NAMALWA (cell line): Measurements from ENCODE around the gene KRTAP23-1.
A peak's percentile ranks its signal among the peaks of the same experiment; 100 is the strongest.

Experiments
- DNase-seq: peaks from one replicate; pipeline ENCODE4 v3.0.0-alpha.2; 2015; ENCODE audit warnings: low spot score

The KRTAP23-1 gene, protein sequence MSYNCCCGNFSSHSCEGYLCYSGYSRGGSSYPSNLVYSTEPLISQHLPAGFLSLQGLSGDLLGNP

DNA sequence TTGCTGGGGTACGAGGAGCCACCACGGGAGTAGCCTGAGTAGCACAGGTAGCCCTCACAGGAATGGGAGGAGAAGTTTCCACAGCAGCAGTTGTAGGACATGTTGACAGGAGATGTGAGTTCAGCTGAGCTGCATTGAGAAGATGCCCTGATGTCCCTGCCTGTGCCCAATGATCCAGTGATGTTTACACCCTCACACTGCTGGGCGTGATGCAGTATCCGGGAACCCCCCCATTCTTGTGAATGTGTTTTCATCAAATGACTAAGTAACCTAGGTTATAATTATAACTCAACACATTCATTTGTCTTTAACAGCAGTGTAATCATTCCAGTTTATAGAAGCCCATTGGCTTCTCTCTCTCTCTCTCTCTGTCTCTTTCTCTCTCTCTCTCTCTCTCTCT lies at the start of gene KRTAP23-1:
KRTAP23-1 (minus strand) TSS at position 101 of the 400 bp plus-strand sequence; CDS start at position 101, 0 bp downstream.
- DNase-seq: no peak

DNA sequence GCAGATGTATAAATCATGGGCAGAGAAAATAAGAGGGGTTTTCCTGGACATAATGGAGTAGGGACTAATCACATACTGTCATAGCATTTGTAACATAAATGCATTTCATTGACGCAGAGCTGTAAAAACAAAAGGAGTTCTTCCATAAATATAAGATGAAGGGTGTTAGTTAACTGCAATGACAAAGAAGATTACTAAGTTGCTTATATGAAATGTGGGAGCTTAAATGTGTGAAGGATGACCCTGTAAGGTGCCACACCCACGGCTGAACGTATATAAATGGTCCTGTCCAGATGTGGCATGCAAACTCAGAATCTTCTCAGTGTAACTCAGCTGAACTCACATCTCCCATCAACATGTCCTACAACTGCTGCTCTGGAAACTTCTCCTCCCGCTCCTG lies 47.3 kb upstream of the KRTAP23-1 start, which contains the start of gene KRTAP13-1:
KRTAP13-1 (plus strand) TSS at position 301 of the 400 bp plus-strand sequence; CDS start at position 357, 56 bp downstream.
- no peak for DNase-seq

DNA sequence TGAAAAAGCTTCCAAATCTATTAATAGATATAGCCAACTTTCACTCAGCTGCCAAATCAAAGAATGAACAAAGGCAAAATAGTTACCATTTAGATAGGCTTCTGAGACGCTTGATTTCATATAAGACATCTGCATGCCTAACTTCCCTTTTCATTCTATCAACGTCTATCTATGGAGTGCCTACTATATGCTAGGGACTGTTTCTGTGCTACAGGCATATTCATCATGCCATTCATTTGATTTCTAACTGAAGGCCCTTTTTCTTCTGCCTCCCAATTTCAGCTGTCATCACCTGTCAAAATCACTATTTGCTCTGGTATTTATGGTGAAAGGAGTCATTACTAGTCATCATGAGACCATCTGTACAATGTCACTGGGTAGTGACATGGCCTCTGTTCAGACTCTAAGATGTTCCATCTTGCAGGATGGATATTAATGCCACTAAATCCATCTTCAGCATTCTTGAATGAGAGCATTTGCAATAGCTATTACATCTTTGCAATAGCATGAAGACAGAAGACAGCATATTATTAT lies 43.2 kb upstream of the KRTAP23-1 start:
- no peak for DNase-seq

DNA sequence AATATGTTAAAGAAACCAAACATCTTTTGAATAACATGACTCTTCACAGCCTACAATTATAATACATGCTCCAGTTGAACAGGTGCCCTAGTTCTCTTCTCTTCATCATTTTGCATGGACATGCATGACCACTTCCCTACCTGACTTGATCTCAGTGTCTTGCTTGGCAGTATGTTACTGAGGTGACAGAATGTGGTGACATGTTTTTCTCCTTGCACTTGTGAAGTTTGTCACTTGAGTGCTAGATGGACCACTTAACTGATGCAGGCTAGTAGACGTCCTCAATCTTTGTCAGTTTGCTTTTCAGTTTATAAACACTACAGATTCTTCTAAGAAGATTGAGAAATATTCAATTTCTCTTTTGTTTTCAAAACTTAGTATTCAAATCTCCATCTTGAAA lies 33.8 kb upstream of the KRTAP23-1 start:
- no peak for DNase-seq

DNA sequence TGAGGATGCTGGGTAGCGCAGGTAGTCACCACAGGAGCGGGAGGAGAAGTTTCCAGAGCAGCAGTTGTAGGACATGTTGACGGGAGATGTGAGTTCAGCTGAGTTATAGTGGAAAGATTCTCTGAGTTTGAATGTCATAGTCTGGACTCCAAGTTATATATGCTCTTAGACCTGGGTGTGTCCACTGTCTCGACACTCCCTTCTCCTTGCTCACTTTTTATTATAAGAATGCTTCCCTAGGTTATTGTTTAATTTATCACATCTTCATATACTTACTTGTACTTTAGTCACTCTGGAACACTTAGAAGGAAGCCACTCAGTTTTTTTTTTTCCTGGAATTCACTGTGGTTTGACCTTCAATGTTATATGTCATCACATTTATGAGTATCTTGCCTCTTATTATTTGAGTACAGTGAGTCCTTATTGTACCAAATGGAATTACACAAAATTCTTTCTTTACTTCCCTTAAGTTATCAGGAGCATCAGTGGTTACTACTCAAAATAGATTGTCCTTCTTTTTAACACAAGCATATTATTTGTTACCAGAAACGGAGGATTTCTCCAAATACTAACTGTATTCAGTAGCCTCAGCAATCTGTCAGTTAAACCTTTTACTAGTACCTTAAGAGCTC lies 23.8 kb upstream of the KRTAP23-1 start, which contains the start of gene KRTAP13-2:
KRTAP13-2 (minus strand) TSS at position 133 of the 632 bp plus-strand sequence; CDS start at position 75, 58 bp downstream.
- DNase-seq: no peak

DNA sequence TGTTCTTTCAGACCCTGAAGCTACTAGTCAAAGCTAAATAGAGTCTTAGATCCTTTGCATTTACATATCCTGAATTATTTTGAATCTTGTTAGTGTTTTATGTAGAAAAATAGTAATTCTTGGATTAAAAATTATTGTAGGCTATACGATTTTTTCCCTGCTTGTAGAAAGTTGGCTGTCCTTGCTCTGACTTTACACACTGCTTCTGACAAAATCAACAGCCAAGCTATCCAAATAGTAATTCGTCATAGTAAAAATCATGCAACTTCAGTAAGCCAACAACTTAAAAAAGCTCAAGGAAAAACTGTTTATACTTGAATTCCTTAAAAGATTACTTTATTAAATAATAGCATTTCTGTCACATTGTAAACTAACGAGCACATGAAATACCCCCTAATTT lies 7.5 kb upstream of the KRTAP23-1 start:
- DNase-seq: no peak

DNA sequence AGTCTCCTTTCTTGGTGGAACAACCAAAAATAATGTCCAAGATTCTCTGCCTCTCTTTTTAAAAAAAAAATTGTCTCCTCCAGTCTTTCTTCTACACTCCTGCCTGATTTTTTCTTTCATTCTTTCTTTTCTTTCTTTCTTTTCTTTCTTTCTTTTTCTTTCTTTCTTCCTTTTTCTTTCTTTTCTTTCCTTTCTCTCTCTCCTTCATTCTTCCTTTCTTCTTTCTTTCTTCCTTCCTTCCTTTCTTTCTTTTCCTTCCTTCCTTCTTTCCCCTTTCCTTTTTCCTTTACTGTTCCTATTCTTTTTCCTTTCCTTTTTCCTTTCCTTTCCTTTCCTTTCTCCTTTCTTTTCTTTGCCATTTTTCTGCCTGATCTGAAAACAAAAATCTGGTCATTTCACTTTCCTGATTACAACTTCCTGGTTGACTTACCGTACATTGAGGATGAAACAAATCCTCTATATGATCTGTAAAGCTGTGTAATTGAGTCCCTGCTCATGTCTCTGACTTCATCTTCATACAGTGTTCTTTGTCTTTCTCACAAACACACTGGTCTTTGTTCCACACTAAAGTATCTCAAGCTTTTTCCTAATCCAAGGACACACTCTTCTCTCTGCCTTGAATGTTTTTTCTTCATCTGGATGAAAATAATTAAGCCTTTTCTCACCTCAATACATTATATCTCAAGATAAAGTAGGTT lies 6.1 kb upstream of the KRTAP23-1 start:
- no peak for DNase-seq

DNA sequence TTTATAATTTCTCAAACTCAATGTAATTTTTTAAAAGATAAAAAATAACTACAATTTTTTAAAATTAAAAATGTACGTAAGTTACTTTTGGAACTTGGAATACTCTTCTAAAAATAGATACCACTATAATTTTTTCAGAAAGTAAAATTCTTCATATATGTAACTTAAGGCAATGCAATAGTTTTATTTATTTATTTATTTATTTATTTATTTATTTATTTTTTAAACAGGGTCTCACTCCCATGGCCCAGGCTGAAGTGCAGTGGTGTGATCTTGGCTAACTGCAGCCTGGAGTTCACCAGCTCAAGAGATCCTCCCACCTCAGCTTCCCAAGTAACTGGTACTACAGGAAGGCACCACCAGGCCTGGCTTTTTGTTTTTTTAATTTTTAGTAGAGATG lies 3.1 kb upstream of the KRTAP23-1 start:
- DNase-seq: no peak

DNA sequence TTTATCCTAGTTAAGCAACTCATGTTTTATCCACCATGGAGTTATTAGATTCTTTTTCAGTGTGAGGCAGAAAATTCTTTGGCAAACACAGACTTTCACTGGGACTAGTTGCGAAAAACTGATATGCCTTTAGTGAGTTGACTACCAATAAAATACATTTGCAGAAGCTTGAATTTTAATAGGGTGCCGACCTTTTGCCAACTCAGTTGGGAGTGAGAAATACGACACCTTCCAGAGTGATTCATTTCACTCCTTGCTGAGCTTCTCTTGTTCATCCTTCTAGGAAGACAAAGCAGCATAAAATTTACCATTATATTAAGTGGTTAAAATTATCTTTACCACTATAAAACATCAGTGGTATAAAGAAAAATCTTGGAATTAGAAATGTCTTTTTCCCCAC lies 1.2 kb upstream of the KRTAP23-1 start:
- DNase-seq: no peak

DNA sequence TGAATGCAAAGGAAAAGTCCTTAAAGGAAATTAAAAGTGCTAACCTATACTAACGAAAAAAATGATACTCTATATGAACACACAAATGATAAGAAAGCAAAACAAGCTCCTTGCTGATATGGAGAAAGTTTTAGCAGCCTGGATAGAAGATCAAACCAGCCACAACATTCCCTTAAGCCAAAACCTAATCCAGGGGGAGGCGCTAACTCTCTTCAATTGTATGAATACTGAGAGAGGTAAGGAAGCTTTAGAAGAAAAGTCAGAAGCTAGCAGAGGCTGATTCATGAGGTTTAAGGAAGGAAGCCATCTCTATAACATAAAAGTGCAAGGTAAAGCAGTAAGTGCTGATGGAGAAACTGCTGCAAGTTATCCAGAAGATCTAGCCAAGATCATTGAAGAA lies 3.4 kb downstream of the KRTAP23-1 start:
- DNase-seq: no peak

DNA sequence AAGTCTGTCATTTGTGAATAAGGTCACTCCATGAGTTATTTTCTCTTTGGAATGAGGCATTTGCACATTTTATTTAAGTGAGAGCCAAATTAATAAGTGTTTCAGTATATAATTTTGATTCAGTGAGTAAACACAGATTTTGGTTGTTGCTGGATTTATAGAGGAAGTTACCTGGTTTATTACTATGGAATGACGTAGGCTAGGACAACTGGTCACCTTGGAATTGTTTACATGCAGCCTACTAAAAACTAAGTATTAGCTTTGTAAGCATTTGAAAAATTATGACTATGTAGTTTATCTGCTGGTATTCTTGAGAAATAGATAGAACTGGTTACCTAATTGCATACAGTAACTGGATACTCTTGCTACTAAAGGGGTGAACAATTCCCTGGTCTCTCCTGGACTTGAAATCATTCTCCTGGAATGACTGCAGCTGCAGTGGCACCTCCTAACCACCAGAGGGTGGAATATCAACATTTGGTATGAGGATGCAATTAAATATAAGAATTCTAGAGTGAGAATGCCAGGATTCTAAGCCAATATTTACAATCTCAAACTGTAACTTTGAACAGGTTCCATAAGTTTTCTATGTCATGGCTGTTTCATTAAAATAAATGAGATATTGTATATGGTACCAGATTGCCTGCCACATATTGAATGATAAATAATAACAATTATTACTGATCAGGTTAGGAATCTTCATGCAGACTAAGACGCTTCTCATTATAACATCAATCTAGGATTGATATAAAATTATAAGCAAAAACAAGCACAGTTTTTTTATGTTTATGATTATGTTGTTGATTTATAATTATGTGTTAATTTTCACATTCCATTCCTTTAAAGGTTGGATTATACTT lies 7.5 kb downstream of the KRTAP23-1 start:
- peak; percentile 51 for DNase-seq

DNA sequence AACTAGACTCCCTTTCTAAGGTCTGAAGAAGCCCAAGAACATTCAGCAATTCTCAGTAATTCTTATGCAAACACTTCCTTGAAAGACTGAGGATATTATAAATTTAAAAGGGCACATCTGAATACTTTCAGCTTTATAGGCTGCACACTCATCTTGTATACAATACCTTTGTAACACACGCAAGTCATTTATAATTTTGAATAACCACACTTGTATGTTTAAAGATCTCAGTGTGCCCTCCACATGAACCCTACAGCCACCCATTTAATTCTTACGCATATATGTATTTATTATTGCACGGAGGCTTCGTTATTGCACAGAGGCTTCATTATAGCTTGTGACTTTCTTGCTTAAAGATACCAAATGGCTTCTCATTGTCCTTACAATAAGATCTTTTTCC lies 9.7 kb downstream of the KRTAP23-1 start:
- no peak for DNase-seq

DNA sequence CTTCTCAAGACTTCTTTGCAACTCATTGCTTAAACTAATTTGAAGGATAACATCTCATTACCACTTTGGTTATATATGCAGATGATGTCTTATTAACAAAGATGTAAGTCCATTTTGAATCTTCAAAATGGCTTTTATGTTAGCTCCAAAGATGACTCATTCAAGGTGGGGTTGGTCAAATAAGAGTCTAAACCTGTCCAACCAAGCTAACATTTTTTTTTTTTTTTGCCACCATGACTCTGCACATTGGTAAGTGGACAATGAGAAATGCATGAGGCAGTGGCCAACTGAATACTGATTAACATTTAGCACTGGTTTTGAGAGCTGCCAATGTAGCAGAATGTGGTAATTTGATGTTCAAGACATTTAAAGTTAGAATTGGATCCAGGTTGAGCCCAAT lies 10.6 kb downstream of the KRTAP23-1 start:
- no peak for DNase-seq

DNA sequence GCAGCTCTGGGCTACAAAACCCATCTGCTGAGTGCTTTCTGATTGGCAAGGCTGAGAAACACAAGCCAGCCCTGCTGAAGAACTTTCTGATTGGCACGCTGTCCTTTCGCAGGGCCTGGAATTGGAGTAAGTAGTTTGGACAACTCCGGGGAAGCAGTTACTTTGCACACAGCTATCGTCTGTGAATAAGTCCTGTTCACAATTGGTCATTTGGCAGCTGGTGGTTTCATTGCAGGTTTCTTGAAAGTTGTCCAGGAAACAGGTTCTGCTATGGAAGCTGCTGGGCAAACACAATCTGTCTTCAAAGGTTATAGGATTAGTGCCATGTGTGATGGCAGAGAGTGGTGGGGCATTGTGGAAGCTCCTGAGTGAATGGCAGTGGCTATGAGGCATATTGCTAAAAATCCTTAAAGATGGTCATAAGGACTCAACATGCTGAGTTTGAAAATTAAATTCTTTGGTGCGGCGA lies 11.1 kb downstream of the KRTAP23-1 start, which contains the start of gene KRTAP27-1:
KRTAP27-1 (minus strand) TSS at position 419 of the 469 bp plus-strand sequence; CDS start at position 393, 26 bp downstream.
- DNase-seq: no peak

DNA sequence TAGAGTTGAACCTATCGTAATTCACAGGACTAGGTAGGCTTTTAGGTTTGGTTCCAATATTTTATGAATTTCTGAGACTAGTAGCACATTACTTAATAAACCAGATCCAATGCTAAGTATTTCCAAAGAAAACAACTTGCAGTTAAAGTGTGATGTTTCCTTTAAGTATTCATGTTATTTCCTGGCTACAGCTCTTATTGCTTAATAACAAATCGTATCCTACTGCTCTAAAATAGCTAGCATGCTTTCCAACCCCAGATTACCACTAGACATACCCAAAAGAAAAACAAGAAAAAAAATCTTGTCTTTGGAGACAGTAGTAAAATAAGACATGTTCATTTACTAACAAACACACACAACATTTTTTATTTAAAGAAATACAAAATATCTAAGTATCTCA lies 11.8 kb downstream of the KRTAP23-1 start:
- DNase-seq: no peak

DNA sequence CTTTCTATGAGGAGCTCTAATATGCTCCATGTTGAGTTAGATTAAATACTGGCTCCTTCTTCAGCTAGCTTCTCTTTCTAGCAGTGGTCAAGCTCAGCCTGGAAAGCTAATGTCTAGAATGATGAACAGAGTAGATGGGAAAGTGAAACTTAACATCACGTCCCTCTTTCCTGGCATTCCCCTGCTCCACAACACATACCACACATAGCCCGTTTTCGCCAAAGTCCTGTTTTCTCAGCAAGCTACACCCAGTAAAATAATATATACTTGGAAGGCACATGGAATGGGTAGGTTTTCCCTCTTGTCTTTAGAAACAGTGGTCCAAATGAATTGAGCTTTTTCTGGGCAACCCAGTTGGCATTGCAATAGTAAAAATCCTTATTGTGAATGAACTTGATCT lies 14.7 kb downstream of the KRTAP23-1 start:
- DNase-seq: no peak

DNA sequence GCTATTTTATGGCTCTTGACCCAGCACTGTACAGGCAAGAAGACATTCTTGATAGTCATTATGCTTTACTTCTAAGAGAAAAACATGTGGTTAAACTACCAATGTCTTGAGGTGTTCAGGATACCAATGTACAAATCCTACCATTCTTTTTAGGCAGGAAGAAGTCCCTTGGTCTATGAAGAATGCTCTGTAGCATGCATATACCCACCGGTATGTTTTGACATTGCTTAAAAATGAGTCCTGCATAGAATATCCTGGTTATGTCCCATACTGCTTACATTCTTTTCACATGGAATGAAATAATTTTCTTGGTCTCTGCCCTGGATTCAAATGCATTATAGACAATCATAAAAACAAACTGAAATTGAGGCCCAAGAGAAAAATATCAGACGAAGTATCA lies 15.7 kb downstream of the KRTAP23-1 start:
- no peak for DNase-seq

DNA sequence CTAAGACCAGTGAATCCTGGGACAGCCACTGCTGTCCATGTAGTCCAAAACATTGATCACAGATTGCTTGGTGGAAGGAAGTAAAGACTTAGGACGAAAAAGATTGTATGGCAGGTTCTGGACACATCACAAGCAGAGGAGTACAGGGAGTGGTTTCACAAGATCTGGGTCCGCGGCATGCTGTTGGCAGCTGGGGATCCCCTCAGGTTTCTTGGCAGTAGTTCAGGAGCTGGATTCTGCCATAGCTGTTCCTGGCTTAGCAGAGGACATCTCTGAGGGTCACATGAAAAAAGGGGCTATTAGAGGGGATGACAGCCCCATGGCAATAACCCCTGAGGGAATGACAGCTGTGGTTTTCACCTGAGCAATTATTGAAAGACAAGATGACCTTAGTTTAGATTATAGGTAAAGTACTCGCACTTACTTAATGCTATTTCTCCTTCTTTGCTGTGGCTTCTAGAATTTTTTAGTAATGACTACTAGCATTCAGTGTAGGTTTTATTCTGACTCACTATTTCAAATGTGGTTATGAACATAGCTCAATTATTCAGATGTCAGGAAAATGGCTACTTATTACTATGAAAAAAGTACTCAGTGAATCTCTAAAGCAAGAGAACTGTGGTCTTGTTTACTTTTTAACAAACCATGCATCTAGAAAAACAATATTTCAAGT lies 19.1 kb downstream of the KRTAP23-1 start:
- DNase-seq: no peak

DNA sequence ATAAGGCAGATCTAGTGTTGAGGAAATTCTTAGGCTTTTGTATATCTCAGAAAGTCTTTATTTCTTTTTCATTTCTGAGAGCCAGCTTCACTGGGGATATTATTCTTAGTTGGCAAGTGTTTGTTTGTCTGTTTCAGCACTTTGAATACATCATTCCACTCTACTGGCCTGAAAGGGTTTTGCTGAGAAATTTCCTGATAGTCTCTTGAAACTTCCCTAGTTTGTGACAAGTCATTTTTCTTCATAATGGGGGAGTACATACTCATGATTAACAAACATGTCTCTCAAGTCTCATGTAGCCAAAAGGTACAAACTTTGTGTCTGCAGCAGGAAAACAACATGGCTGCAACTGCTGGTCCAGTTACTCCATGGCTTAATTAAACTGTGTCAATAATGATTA lies 22.0 kb downstream of the KRTAP23-1 start:
- DNase-seq: no peak

DNA sequence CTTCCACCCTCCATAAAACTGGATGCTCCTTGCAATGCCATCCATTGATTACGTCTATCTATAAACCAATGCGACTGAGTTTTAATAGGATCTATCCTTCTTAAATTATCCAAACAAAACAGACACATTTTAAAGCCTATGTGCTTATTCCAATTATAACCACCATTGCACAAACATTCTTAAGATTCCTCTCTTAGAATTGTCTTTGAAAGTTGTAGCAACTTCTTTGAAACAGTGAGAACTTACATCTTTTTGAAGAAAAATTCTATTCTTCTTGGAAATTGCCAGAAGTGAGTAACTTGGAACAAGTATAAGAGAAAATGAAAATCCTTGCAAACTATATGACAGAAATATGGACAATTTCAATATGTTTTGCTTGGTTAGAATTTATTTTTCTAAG lies 28.2 kb downstream of the KRTAP23-1 start, which contains the start of gene KRTAP26-1:
KRTAP26-1 (minus strand) TSS at position 101 of the 400 bp plus-strand sequence. CDS start 280 bp downstream, outside the sequence.
- no peak for DNase-seq

DNA sequence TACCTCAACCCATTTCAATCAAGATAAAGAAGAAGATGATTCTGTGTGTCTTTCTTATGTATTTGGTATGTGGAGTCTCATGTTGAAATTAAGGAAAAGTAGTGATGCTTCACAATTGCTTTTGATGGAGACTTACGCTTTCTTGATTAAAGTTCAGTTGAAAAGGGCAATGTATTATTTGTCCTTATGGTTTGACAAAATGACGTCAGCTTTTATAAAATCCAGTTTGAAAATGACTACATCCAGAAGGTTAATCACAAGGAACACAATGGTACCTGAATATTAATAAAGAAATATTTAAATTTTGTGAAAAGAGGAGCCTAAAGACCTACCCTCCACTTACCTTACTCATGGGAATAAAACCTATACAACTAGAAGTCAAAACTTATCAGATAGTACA lies 32.7 kb downstream of the KRTAP23-1 start:
- no peak for DNase-seq
